HG03064 (cell line): ENCODE results near the gene CD164.

Source experiments
- ATAC-seq: cut with Tn5 transposase; IDR thresholded peaks from one replicate; pipeline ENCODE4 v1.9.1; 2021; ENCODE audit warnings: low read depth; ENCODE audit not compliant: unreplicated experiment

CD164 gene

DNA sequence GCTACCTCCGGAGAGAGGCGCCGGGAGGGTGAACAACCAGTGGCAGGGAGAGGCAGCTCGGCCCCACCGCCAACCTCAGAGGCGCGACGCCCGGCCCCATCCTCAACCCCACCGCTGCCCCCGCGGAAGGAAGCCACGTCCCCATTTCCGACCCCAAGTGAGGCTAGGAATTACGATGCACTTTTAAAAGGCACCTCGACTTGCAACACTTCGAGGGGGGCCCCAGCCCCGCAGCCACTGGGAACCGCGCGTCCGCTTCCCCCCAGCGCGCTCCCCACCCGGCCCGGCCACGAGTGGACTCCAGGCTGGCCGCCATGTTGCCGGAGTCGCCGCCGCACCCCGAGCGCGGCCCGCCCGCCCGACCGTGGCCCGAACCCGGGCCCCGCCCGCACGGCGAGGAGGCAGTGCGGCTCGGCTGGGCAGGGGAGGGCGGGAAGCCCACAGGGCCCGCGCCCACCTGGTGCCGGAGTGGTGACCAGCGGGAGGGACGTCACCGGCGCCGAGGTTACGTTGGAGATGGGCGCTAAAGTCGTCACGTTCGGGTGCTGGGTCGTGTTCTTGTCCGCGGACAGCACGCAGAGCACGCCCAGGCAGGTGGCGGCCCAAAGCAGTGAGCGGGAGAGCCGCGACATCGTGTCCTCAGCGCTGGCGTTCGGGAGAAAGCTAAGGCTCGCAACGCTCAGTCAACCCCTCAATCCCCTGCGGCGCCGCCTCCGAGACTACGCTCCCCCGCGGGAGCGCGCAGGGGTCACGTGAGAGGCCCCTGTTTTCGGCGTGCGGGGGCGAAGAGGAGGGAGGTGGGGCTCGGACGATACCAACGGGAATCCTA, at the start of gene CD164:
TSS of gene CD164 (minus strand) at position 721 of the 829 bp plus-strand sequence. CDS start at position 632, 89 bp downstream.
- peak; percentile 45 for ATAC-seq

DNA sequence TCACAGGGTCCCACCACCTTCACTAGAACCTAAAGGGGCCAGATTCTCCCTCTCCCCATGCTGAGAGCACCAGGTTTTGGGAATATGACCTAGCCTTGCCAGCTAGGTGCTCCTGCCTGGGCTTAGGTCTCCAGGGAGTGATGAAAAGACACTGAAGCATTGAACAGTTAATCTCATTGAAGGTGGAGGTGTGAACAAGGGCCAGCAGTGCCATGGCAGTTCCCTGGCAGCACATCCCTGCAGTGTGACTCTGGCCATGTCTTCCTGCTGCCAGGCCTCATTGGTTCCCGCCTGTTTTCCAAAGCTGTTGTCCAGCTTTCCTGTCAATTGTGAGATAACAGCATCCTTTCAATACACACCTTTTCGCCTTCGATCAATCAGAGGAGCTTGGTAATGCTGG, 47.2 kb upstream of the CD164 start:
- ATAC-seq: no peak

DNA sequence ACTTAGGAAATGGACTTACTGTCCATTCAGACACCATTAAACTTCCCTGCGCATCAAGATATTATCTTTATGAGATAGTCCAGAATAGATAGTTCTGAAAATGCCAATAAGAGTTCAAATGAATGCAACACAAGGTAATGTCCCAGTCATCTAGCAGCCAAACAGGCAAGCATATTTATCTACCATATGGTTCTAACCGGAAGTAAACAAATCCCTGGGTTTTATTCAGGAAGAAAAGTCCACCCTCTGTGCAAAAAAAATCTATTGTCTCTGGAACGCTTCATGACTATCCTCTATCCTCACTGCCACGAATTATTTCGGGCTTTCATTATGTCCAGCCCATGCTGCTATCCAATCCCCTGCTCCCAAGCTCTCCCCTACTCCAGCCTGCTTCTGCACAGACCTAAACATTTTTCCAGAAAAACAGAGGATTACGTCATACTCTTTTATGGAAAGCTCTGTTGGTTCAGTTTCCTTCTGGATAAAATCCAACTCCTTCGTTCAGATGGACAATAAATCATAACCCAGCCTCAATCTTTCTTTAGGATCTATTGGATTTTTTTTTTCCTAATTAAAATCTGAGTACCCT, 46.7 kb upstream of the CD164 start:
- no peak for ATAC-seq

DNA sequence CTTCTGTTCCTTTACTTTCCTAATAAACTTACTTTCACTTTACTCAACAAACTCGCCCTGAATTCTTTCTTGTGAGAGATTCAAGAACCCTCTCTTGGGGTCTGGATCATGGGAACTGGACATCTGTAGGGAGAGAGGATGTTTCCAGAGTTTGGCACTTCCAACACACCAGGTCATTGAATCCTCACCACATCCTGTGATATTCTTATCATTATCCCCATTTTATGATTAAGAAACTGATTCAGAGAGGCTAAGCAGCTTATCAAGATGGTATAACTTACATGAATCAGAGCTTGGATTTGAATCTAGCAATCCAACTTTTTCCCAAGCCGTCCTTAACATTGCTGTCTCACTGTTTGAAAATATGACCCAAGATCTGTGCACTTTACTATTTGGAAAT, 42.7 kb upstream of the CD164 start:
- no peak for ATAC-seq

DNA sequence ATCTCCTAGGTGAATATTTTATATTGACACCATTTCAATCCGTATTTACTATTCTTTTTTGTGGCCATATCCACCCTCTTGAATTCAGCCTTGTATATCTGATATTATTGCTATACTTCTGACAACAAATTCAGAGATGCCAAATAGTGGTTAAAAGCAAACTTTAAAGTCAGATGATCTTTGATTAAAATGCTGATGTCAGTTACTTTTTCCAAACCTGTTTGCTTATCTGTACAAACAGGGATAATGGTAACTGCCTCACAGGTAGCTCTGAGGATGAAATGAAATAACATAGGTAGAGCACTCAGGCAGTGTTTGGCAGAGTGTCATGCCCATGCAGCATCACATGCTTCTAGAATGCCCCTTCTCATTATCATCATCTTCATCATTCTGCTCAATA, 38.9 kb upstream of the CD164 start:
- no peak for ATAC-seq

DNA sequence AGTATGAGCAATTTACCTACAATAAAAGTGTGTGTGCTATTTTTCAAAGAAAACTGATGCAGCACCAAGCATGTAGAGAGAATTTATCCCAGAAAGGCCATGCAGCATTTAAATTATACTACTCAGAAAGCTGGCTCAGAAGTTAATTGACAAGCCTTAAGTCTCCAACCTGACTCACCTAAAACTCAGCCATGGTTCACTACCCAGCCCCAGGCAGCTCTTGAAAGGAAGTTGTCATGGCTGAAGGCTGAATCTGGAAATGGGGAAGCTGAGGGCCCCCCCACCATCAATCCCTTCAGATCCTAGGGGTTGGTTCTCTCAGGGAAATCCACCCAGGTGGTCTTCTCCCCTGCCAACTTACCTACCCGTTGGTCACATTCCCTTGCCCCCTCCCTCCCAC, 38.5 kb upstream of the CD164 start:
- ATAC-seq: no peak

DNA sequence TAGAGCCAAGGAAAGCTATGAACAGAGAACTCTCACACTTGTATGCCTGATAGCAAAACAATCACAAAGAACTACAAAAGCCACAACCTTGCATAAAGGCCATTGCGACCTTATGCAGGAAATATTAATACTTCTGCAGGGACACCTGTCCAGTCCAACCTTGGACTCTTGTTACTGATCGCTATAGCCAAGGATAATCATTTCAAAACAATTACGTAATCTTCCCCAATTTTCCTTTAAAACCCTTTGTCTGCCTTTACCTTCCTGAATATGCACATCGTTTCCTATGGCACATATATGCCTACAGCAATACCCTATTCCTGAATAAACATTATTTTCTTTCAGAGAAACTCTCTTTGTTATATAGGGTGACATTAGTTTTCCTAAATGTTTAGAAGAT, 35.4 kb upstream of the CD164 start:
- no peak for ATAC-seq

DNA sequence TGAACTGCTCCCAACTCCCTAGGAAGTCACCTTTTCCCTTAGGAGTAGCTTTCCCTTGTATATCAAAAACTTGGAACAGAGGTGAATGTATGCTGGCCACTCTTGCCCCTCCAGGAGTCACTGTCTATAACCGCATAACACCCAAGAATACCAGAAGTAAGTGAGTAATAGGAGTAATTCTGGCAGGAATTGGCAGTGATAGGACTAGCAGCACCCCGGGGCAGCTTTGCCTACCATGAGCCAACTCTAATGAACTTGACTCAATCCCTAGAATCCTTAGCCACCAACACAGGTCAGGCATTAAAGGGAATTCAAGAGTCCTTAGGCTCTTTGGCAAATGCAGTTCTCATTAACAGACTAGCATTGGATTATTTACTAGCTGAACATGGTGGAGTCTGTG, 28.8 kb upstream of the CD164 start:
- no peak for ATAC-seq

DNA sequence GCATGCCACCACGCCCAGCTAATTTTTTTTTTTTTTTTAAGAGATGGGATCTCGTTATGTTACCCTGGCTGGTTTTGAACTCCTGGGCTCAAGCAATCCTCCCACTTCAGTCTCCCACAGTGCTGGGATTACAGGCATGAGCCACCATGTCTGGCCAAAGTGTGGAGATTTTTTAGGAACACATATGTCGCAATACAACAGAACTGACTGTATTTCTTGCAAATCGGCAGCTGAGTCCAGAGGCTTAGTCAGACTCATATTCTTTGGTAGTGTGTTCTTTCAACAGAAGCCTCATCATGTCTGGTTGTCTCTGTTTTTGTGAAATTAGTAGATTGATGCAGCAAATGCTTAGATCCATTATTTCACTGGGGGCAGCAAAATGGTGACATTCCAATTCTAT, 23.9 kb upstream of the CD164 start:
- no peak for ATAC-seq

DNA sequence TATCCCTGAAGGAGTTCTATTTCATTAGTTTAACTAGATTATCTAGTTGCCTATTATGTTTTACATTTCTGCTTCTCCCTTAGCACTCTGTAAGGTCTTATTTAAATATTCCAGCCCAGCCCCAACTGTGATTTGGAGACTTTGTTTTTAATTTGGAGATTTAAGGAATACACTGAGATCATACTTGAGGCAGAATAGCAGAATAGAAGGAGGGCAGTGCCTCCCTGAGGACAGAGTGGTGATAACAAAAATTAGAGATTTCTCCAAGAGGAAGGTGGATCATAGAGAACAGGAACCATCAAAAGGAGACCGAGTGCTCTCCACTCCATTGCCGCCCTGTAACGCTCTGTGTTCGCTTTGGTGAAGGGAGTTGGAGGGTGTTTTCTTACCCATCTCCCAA, 14.8 kb upstream of the CD164 start:
- ATAC-seq: no peak

DNA sequence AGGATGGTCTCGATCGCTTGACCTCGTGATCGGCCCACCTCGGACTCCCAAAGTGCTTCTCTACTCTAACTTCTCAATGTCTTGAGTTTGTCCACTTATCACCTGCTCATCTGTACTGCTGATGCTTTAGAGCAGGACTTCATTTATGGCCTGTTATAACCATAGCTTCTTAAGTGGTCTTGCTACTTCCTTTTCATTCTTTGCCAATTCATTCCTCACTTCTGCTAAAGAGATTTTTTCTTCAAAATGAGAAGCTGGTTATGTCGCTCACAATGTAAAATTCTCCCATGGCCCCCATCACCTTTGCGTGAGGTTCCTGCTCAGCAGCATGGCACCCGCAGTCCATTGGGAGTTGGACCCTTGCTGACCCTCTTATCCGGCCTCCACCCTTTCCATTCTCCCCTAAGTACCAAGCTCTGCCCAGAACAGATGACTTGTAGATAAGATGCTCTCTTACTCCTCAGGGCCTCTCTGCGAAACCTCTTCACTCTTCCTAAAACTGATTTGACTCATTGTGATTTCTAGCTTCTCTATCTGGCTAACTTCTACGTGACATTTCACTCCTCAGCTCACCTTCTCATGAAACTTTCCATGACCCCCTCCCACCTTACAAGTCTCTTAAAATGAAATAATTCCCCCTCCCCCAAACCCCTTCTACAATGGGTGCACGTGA, 13.9 kb upstream of the CD164 start:
- no peak for ATAC-seq

DNA sequence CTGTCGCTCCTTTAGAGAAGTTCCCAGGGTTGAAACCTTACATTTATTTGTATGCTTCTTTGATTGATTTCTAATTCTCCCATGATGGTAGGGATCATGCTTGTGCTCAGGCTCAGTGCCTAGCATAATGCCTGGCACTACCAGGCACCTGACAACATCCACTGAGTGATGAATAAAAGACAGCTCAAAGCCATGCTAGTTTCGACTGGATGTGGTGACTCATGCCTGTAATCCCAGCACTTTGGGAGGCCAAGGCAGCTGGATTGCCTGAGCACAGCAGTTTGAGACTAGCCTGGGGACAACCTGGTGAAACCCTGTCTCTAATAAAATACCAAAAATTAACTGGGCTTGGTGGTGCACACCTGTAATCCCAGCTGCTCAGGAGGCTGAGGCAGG, 11.6 kb upstream of the CD164 start:
- no peak for ATAC-seq

DNA sequence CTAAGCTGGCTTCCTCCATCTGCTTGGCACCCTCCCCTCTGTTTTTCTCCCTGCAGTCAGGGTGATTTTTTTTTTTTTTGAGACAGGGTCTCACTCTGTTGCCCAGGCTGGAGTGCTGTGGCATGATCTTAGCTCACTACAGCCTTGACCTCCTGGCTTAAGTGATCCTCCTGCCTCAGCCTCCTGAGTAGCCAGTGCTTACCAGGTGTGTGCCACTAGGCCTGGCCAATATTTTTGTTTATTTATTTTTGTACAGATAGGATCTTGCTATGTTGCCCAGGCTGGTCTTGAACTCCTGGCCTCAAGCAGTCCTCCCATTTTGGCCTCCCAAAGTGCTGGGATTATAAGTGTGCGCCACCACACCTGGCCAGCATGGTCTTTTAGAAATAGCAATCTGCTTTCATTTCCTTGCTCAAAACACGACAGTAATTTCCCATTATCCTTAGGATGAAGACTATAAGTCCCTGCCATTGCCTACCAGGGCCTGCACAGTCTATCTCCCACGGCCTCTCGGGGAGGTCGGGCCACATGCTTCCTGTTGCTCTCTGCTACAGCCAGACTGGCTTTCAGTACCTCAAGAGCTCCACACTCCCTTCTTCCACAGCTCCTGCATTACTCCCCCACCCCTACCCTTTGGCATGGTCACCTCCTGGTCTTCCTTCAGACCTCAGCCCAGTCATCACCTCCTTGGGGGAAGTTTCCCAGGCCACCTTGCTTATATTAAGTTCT, 11.1 kb upstream of the CD164 start:
- no peak for ATAC-seq

DNA sequence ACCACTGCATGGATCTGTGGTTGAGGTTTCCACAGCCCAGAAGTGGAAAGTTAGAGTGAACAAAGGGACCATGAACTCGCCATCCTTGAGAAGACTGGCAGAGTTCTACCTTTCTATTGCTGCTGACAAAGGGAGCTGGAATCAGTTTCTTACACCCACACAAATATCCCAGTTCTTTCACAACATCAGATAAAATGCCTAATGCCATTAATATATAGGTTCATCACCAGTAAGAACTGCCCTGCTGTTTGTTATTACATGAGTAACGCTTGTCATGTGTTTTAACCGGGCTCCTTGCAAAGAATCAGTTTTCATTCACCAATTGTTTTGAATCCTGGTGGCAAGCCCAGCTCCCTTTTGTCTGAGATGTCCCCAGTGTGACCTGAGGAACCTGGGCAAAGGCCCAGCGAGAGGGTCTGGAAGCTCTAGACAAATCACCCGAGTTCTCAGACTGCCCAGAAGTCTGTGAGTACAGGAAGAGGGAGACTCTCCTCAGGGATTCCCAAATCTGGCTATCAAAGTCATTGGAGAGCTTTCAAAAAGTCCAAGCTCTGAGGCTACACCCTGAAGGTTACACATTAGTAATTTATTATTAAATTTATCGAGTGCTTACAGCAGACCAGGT, 7.5 kb upstream of the CD164 start:
- ATAC-seq: no peak

DNA sequence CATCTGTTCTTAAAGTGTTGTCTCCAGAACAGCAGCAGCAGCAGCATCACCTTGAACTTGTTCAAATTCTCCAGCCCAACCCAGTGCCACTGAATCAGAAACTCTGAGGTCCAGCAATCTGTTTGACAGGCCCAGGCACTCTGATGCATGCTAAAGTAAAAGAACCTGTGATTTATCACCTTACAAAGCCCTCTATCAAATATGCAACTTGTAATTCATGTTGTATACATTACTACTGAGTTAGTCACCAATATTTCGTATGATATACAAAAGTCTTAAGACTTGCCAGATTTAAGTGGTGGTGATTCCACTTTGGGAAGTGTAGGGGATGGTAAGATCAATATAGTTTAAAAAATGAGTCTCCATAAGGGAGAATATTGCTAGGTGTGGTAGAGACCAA, 6.0 kb upstream of the CD164 start:
- no peak for ATAC-seq

DNA sequence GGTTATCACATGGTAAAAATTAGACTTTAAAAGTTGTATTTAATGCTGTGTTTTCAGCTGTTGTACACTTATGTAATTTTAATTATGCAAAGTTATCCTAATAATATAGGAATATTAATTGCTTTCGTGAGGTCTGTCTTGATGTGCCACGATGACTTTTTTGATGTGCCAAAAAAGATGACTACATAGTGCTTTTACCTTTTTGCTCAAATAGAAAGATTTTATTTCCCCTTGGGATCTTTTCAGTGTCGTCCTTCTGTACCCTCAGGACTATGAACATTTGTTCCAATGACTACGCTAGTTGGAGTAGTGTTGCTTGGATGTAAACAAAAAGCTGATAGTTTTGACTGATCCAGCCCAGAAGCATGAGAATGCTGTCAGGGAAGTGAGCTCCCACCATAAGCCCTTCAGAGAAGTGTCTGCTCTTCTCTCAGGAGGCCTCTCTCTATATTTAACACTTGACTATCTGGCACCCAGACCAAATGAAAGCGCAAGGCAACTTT, 1.2 kb upstream of the CD164 start:
- ATAC-seq: no peak

DNA sequence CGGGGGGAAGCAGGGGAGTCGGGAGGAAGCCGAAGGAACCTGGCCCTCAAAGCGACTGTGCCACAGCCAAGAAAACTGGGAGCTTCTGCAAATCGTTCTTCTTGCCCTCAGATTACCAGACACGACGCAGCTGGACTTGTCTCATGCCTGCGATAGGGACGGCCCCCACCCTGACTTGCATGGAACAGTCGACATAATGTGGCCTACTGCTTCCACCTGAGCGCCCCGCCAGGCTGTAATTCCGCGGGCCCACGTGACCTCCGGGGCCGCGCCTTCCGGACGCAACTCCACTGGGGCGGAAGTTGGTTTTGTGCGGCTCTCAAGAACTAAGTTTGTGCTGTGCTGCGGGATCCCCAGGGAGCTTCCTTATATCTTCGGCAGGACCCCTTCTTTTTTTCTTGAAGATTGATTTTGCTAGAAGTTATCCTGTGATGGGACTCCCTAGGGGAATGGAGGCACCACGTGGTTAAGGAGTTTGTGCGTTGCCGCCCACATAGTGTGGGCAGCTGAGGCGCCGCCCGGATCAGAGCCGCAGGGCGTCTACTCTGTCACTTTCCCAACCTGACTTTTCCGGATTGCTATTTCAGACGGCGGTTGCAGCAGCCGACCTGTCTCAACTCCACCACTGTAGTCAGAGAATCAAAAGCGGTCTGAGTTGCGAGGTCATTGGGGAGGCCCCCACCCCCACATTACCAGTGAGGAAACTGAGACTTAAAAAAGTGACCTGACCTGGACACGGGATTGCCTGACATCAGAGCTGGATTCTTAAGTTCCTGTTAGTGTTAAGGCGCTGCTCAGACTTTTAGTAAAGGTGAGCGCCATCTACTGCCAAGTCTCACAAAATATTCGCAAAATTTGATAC, 540 bp upstream of the CD164 start:
- peak; percentile 63 for ATAC-seq

DNA sequence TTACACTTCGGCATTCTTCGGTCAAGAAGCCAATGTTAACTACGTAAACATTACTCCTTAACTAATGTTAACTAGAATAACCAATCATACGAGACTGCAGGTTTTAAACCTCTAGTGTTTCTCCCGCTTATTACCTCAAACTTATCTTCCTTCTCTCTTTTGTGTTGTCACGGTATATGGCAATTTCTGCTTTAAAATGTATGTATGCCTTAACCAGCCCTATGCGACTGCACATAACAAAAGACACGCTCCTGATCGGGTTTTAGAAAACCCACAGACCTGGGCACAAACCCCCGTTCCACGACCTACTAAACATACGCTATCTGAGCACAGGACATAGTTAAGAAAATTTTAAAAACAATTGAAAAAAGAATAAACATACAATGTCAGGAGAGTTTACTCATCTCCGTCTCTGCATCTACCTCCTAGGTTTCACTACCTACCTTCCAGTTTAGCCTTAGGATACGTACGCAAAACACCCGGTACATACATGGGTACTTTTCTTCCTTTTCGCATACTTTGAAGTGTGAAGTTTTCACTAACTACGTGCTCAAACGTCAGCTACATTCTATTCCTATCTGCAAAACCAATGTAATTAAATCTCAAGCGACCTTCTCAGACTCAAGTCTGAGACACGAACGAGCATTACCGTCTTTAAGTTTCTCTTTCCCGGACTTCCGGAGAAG, 1.1 kb downstream of the CD164 start:
- no peak for ATAC-seq

DNA sequence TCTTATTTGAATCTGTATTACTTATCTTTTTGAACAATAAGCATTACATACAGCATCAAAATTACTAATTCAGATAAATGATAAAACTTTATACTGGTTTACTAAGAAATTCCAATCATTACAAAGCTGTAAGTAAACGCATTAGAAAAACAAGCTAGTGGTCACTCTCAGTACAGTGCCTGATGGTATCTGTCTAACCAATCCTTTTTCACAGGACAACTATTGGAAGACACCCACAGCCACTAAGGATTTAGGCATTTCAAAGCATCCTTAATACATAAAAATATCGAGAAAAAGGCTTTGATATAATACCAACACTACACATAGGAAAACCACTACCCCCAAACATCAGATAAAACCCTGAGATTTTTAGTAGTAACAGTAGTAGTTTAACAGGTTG, 2.6 kb downstream of the CD164 start:
- ATAC-seq: no peak
